Esophagus muscularis mucosa (tissue), 4 donors: ENCODE results near the gene LILRA6. TPM values are rescaled to one million over a fixed set of nuclear protein-coding genes. Genes with fewer than 3 reads are reported as not detected.
A peak's percentile ranks its signal among the peaks of the same experiment; 100 is the strongest.

Source experiments
- DNase-seq: peaks from one replicate; pipeline ENCODE4 v3.0.0-alpha.2; 2017; ENCODE audit errors: extremely low spot score
- H3K27ac ChIP-seq, 4 donors: fragments of 200-600 bp; sonication (generic); replicated peaks in 1 of 4; 1 replicate in 3 of 4; 2 replicates in 1 of 4; pipeline ENCODE4 v1.5.1; 2016 to 2019; ENCODE audit warnings: mild to moderate bottlenecking in 1 of 4
- H3K27me3 ChIP-seq, 4 donors: fragments of 200-600 bp; sonication (generic); one replicate each; pipeline versions ENCODE4 v1.5.1 to v1.6.0; 2016 to 2019
- H3K36me3 ChIP-seq, 4 donors: fragments of 200-600 bp; sonication (generic); one replicate each; pipeline ENCODE4 v1.5.1; 2016 to 2019
- H3K4me1 ChIP-seq, 4 donors: fragments of 200-600 bp; sonication (generic); one replicate each; pipeline ENCODE4 v1.5.1; 2016 to 2019
- H3K4me3 ChIP-seq, 4 donors: fragments of 200-600 bp; sonication (generic); 1 replicate in 2 of 4; 2 replicates in 2 of 4; pipeline ENCODE4 v1.5.1; 2016 to 2019; ENCODE audit warnings: mild to moderate bottlenecking in 4 of 4, moderate library complexity in 1 of 4
- H3K9me3 ChIP-seq, 4 donors: fragments of 200-600 bp; sonication (generic); 1 replicate in 3 of 4; 2 replicates in 1 of 4; pipeline ENCODE4 v1.5.1; 2016 to 2019
- EP300 ChIP-seq: sonication (generic); formaldehyde crosslinking; IDR thresholded peaks from one replicate; pipeline ENCODE4 v1.6.1; 2017; ENCODE audit warnings: antibody characterized with exemption
- POLR2A ChIP-seq: fragments of 450-650 bp; IDR thresholded peaks from one replicate; pipeline ENCODE4 v1.6.1; 2017; ENCODE audit warnings: antibody characterized with exemption, moderate library complexity, mild to moderate bottlenecking, low read depth
- POLR2AphosphoS5 ChIP-seq, 2 donors: sonication (generic); formaldehyde crosslinking; IDR thresholded peaks; one replicate each; pipeline ENCODE4 v1.6.1; 2017; ENCODE audit warnings: antibody characterized with exemption in 2 of 2
- WGBS: methylation state at CpG from one replicate; pipeline ENCODE4 v1.1.5; 2018; 5-methylcytosine and 5-hydroxymethylcytosine counted together
- intact Hi-C: fragments of 100-400 bp; cut with DNase I; formaldehyde crosslinking; loops from one replicate; pipeline ENCODE4 v1.15.1; 2023
- total RNA-seq, 4 donors: library from RNA; depleted of rRNA; stranded (reverse); fragments of >200 nt; gene quantifications; one replicate each; pipeline versions ENCODE4 v1.1.0 to v1.2.1, GENCODE V29; 2016
- TF ChIP-seq, protein P1 (sequence below), 3 experiments: fragments of 200-600 bp in 2 of 3; fragments of 450-650 bp in 1 of 3; sonication (generic) in 2 of 3; IDR thresholded peaks; one replicate each; pipeline ENCODE4 v1.5.1; 2017 to 2019; ENCODE audit warnings: antibody characterized with exemption in 3 of 3, mild to moderate bottlenecking in 2 of 3, moderate library complexity in 1 of 3

The LILRA6 gene
- total RNA-seq, 4 donors from 2014 or later = 0.86 to 2.9 (median 2.6) TPM

DNA sequence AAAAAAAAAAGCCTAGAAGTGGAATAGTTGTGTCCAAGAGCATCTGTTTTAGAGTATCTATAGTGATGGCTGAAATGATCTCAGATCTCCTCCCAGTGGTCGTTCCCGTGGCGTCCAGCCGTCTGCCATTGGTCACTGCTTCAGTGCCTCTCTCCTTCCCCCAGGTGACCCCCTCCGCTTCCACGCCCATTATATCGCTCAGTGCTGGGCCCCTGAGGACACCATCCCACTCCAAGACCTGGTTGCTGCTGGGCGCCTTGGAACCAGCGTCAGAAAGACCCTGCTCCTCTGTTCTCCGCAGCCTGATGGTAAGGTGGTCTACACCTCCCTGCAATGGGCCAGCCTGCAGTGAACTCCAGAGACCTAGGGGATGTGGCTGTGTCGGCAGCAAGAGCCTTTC lies 49.6 kb downstream of the LILRA6 start:
- H3K9me3 ChIP-seq = no peaks in the 10 kb centered on the region
- H3K27me3 ChIP-seq = no peaks in the 10 kb centered on the region
- peaks cover 23 to 33% (median 29%) of the 10 kb centered on the region in 4 donors for H3K4me1 ChIP-seq
- H3K27ac ChIP-seq = peak overlapping the region in 3 of 4 donors; percentile 2 to 99 (median 99)
- no peak for DNase-seq
- no peak overlapping the region for H3K4me3 ChIP-seq
- TF ChIP-seq EP300 (no peak), POLR2AphosphoS5 (IDR thresholded peaks at IDR 0.05) (no peak), POLR2A (no peak)
- TF ChIP-seq, protein P1, sequence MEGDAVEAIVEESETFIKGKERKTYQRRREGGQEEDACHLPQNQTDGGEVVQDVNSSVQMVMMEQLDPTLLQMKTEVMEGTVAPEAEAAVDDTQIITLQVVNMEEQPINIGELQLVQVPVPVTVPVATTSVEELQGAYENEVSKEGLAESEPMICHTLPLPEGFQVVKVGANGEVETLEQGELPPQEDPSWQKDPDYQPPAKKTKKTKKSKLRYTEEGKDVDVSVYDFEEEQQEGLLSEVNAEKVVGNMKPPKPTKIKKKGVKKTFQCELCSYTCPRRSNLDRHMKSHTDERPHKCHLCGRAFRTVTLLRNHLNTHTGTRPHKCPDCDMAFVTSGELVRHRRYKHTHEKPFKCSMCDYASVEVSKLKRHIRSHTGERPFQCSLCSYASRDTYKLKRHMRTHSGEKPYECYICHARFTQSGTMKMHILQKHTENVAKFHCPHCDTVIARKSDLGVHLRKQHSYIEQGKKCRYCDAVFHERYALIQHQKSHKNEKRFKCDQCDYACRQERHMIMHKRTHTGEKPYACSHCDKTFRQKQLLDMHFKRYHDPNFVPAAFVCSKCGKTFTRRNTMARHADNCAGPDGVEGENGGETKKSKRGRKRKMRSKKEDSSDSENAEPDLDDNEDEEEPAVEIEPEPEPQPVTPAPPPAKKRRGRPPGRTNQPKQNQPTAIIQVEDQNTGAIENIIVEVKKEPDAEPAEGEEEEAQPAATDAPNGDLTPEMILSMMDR (IDR thresholded peaks at IDR 0.05) = no peak
- intact Hi-C loops = no loop called here
- H3K36me3 ChIP-seq = peaks cover 12 to 44% (median 20%) of the 10 kb centered on the region in 4 donors
- WGBS = 93% methylated on average over 11 of the region's 11 CpGs

DNA sequence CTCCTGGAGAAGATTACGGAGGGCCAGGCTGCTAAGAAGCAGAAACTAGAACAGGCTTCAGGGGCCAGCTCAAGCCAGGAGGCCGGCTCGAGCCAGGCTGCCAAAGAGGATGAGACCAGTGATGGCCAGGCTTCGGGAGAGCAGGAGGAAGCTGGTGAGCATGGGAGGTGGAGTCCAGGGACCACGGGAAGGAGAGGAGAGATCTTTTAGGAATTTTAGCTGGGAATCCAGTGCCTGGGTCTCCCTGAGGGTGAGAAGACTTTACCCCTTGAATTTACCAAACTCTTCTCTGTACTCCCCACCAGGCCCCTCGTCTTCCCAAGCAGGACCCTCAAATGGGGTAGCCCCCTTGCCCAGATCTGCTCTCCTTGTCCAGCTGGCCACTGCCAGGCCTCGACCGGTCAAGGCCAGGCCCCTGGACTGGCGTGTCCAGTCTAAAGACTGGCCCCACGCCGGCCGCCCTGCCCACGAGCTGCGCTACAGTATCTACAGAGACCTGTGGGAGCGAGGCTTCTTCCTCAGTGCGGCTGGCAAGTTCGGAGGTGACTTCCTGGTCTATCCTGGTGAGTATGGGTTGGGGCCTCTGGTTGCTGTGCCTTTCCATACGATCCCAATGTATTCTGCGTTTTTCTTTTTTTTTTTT lies 50.7 kb downstream of the LILRA6 start:
- H3K27me3 ChIP-seq = no peaks in the 10 kb centered on the region
- peaks cover 12 to 41% (median 22%) of the 10 kb centered on the region in 4 donors for H3K36me3 ChIP-seq
- no peak for DNase-seq
- WGBS = 61% methylated on average over 18 of the region's 19 CpGs
- H3K27ac ChIP-seq = peak overlapping the region; percentile 97 to 99 (median 98)
- no peak for TF ChIP-seq EP300
- TF ChIP-seq, protein P1 (IDR thresholded peaks at IDR 0.05) = no peak
- TF ChIP-seq POLR2AphosphoS5 (IDR thresholded peaks at IDR 0.05) = no peak
- TF ChIP-seq POLR2A = no peak
- H3K4me3 ChIP-seq = peak overlapping the region; percentile 76 to 93 (median 90)
- intact Hi-C loops = no loop called here
- H3K4me1 ChIP-seq = peaks cover 24 to 35% (median 34%) of the 10 kb centered on the region in 4 donors
- H3K9me3 ChIP-seq = no peaks in the 10 kb centered on the region

DNA sequence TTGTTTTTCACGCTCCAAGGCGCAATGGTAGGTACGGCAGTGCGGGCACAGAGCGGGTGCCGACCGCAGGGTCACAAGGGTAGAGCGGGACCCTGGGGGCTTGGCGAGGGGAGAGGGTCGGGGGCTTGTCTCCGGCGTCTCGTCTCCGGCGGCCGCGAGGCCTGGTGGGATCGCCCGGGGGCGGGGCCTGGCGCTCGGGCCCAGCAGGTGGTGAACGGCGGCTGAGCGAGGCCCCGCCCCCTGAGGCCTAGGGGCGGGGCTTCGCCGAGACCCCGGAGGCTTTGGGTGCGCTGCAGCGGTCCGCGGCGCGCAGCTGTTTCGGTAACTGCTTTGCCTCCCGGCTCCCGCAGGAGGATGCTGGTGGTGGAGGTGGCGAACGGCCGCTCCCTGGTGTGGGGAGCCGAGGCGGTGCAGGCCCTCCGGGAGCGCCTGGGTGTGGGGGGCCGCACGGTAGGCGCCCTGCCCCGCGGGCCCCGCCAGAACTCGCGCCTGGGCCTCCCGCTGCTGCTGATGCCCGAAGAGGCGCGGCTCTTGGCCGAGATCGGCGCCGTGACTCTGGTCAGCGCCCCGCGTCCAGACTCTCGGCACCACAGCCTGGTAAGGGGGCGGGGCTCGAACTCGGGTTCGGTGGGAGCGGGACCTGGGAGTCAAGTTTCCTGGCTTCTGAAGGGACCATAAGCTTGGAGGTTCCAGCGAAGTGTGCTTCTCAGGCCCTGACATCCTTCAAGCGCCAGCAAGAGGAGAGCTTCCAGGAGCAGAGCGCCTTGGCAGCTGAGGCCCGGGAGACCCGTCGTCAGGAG lies 51.4 kb downstream of the LILRA6 start, which contains the start of gene TSEN34:
TSEN34 (plus strand) TSS at position 298 of the 800 bp plus-strand sequence; CDS start at position 355, 57 bp downstream.
- Histone ChIP-seq H3K36me3 (peaks cover 12 to 42% (median 26%) of the 10 kb centered on the region in 4 donors), H3K27ac (peak within 1 kb of the TSS; percentile 97 to 99 (median 98)), H3K9me3 (no peaks in the 10 kb centered on the region), H3K4me1 (peaks cover 24 to 35% (median 34%) of the 10 kb centered on the region in 4 donors), H3K4me3 (peak within 1 kb of the TSS; percentile 76 to 93 (median 90)), H3K27me3 (no peaks in the 10 kb centered on the region)
- intact Hi-C loops = no loop called here
- TF ChIP-seq POLR2A (no peak), POLR2AphosphoS5 (IDR thresholded peaks at IDR 0.05) (peak; percentile 26 to 79), EP300 (no peak)
- WGBS = under 1% methylated on average over 41 of the region's 77 CpGs
- no peak for DNase-seq

DNA sequence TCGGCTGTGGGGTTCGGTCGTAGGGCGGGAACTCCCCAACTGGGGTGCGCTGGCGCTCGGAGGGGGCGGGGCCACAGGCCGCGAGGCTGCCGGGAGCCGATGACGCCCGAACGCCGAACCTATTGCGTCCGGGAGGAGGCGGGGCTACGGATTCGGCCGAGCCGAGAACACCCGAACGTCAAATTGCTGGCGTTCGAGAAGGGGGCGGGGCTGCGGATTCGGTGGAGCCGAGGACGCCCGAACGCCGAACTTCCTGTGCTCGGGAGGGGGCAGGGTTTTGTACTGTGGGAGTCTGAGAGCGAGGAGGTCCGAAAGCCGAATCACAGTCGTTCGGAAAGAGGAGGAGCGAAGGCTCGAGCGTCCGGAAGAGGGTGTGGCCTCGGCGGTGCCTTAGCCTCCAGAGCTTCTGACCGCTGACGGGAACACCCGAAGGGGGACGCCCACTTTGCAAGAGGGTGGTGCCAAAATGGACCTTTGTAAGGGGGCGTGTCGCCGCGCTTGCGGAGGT lies 52.0 kb downstream of the LILRA6 start:
- peak overlapping the region; percentile 76 to 93 (median 90) for H3K4me3 ChIP-seq
- H3K9me3 ChIP-seq = no peaks in the 10 kb centered on the region
- no peaks in the 10 kb centered on the region for H3K27me3 ChIP-seq
- H3K36me3 ChIP-seq = peaks cover 12 to 48% (median 28%) of the 10 kb centered on the region in 4 donors
- intact Hi-C loops = no loop called here
- TF ChIP-seq, protein P1 (IDR thresholded peaks at IDR 0.05) = no peak
- peak in 1 of 2 donors; percentile 70 for TF ChIP-seq POLR2AphosphoS5 (IDR thresholded peaks at IDR 0.05)
- peak overlapping the region; percentile 97 to 99 (median 98) for H3K27ac ChIP-seq
- WGBS = 2% methylated on average over 33 of the region's 56 CpGs
- DNase-seq = peak; percentile 100
- H3K4me1 ChIP-seq = peaks cover 24 to 35% (median 34%) of the 10 kb centered on the region in 4 donors
